Keratinocyte (primary cell): ENCODE data around the gene NSUN3. TPM values are rescaled to one million over a fixed set of nuclear protein-coding genes. Genes with fewer than 3 reads are reported as not detected.
"Not testable (repeated sequence)": the region's sequence is repeated elsewhere in the genome, so short reads cannot be mapped to it uniquely, and the experiment has no call there.

ENCODE experiments used
- DNase-seq: peaks from one replicate; pipeline ENCODE4 v3.0.0-alpha.2; 2011; ENCODE audit warnings: low read depth, missing footprints, low spot score
- FAIRE-seq: peaks from 2 replicates; lab custom pipeline; 2011; peaks lifted over from hg19 to GRCh38; lab: Jason Lieb, UNC
- H2AFZ ChIP-seq: 2 replicates; pipeline ENCODE4 v1.6.0; 2012; ENCODE audit warnings: low read length, control low read depth, inconsistent platforms; ENCODE audit not compliant: control insufficient read depth
- H3K27ac ChIP-seq: 2 replicates; pipeline ENCODE4 v1.5.1; 2011; ENCODE audit warnings: low read length; ENCODE audit not compliant: control insufficient read depth, insufficient read depth
- H3K27me3 ChIP-seq: 3 replicates; pipeline ENCODE4 v1.6.0; 2011; ENCODE audit warnings: low read length; ENCODE audit not compliant: control insufficient read depth, insufficient read depth; ENCODE audit errors: extremely low read depth
- H3K36me3 ChIP-seq, 2 experiments: 2 replicates in 1 of 2; 3 replicates in 1 of 2; pipeline ENCODE4 v1.5.1; 2011; ENCODE audit warnings: low read length in 2 of 2, mild to moderate bottlenecking in 1 of 2; ENCODE audit not compliant: control insufficient read depth in 2 of 2, insufficient read depth in 2 of 2; ENCODE audit errors: extremely low read depth in 1 of 2
- H3K4me1 ChIP-seq: 3 replicates; pipeline ENCODE4 v1.5.1; 2011; ENCODE audit warnings: low read length; ENCODE audit not compliant: control insufficient read depth, insufficient read depth; ENCODE audit errors: extremely low read depth
- H3K4me2 ChIP-seq: 3 replicates; pipeline ENCODE4 v1.6.0; 2011; ENCODE audit warnings: low read depth, low read length; ENCODE audit not compliant: control insufficient read depth, insufficient read depth; ENCODE audit errors: extremely low read depth
- H3K4me3 ChIP-seq, 3 experiments: fragments of 200-600 bp in 1 of 3; sonication (generic) in 1 of 3; 2 replicates in 2 of 3; 3 replicates in 1 of 3; pipeline ENCODE4 v1.5.1; 2011 to 2016; ENCODE audit warnings: low read length in 3 of 3, mild to moderate bottlenecking in 3 of 3, control low read depth in 2 of 3, inconsistent platforms in 1 of 3, low read depth in 1 of 3, mixed read lengths in 1 of 3, mixed run types in 1 of 3, moderate library complexity in 1 of 3; ENCODE audit not compliant: control insufficient read depth in 2 of 3, insufficient read depth in 2 of 3; ENCODE audit errors: extremely low read depth in 1 of 3
- H3K79me2 ChIP-seq: 2 replicates; pipeline ENCODE4 v1.6.0; 2012; ENCODE audit warnings: low read length; ENCODE audit not compliant: control insufficient read depth, insufficient read depth
- H3K9ac ChIP-seq: 3 replicates; pipeline ENCODE4 v1.6.0; 2011; ENCODE audit warnings: low read length; ENCODE audit not compliant: control insufficient read depth, insufficient read depth; ENCODE audit errors: extremely low read depth
- H3K9me1 ChIP-seq: 3 replicates; pipeline ENCODE4 v1.6.0; 2011; ENCODE audit warnings: low read length; ENCODE audit not compliant: control insufficient read depth, insufficient read depth; ENCODE audit errors: extremely low read depth
- H3K9me3 ChIP-seq: 2 replicates; pipeline ENCODE4 v1.5.1; 2012; ENCODE audit warnings: low read depth, low read length; ENCODE audit not compliant: control insufficient read depth
- H4K20me1 ChIP-seq: 3 replicates; pipeline ENCODE4 v1.6.0; 2011; ENCODE audit warnings: low read length; ENCODE audit not compliant: control insufficient read depth, insufficient read depth; ENCODE audit errors: extremely low read depth
- EZH2 ChIP-seq: IDR thresholded peaks from one replicate; pipeline ENCODE4 v1.6.1; 2012; ENCODE audit warnings: inconsistent platforms, mild to moderate bottlenecking, low read length, moderate library complexity
- dilution Hi-C: fragments of 300-500 bp; cut with MboI; formaldehyde crosslinking; loops from one replicate; pipeline ENCODE4 v1.7.0; 2020; ENCODE audit warnings: low sequenced_read_pairs; ENCODE audit not compliant: extremely low pct_ligation_motif_present
- polyA plus RNA-seq, 5 experiments: library from polyadenylated mRNA; depleted of rRNA in 3 of 5; stranded (reverse) in 3 of 5; stranded (forward) in 1 of 5; unstranded in 1 of 5; fragments of >200 nt; gene quantifications; 1 replicate in 1 of 5; 2 replicates in 3 of 5; 3 replicates in 1 of 5; pipeline versions ENCODE4 v1.2.1 to v1.2.3, GENCODE V29; 2011 to 2012; ENCODE audit warnings: missing spikeins in 2 of 5, low read depth in 1 of 5, low replicate concordance in 1 of 5
- TF ChIP-seq, protein P1 (sequence below), 3 experiments: IDR thresholded peaks in 1 of 3; conservative IDR thresholded peaks in 1 of 3; optimal IDR thresholded peaks in 1 of 3; 2 replicates in 2 of 3; 3 replicates in 1 of 3; pipeline versions ENCODE3 to v1.5.1; 2011; ENCODE audit warnings: low read length in 3 of 3, mild to moderate bottlenecking in 3 of 3, moderate library complexity in 2 of 3, control low read depth in 1 of 3, inconsistent platforms in 1 of 3; ENCODE audit not compliant: insufficient read depth in 2 of 3; ENCODE audit errors: extremely low read depth in 1 of 3

Gene NSUN3
- polyA plus RNA-seq, 1 donor (not counting 4 experiments of a cell fraction or from before 2014, with no cell fraction given): 6.4 TPM

DNA sequence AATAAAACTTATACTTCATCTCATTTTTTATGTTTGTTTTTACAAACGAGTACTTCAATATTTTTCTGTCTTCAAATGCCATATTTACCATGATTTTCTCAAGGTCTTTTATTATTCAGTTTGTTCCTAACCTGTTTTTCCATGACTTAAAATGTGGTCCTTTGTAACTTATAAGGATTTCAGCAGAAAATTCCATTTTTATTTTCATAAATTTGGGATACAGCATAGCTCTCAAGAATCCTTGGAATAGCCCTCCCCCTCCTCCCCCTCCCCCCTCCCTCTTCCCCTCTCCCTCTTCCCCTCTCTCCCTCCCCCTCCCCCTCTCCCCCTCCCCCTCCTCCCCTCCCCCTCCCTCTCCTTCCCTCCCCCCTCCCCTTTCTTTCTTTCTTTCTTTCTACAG, 19.6 kb upstream of the NSUN3 start:
- Histone ChIP-seq H3K79me2 (no peaks in the 10 kb centered on the region), H3K4me1 (no peaks in the 10 kb centered on the region), H3K36me3 (peaks cover 0 to 3% of the 10 kb centered on the region in 2 experiments), H3K9me1 (no peaks in the 10 kb centered on the region), H2AFZ (no peak overlapping the region), H3K4me3 (no peak overlapping the region), H3K4me2 (no peak overlapping the region), H3K27me3 (no peaks in the 10 kb centered on the region), H3K9me3 (no peaks in the 10 kb centered on the region), H3K9ac (no peak overlapping the region), H3K27ac (no peak overlapping the region), H4K20me1 (no peaks in the 10 kb centered on the region)
- dilution Hi-C loops: no loop called here
- FAIRE-seq: no peak
- no peak for TF ChIP-seq EZH2
- TF ChIP-seq, protein P1, sequence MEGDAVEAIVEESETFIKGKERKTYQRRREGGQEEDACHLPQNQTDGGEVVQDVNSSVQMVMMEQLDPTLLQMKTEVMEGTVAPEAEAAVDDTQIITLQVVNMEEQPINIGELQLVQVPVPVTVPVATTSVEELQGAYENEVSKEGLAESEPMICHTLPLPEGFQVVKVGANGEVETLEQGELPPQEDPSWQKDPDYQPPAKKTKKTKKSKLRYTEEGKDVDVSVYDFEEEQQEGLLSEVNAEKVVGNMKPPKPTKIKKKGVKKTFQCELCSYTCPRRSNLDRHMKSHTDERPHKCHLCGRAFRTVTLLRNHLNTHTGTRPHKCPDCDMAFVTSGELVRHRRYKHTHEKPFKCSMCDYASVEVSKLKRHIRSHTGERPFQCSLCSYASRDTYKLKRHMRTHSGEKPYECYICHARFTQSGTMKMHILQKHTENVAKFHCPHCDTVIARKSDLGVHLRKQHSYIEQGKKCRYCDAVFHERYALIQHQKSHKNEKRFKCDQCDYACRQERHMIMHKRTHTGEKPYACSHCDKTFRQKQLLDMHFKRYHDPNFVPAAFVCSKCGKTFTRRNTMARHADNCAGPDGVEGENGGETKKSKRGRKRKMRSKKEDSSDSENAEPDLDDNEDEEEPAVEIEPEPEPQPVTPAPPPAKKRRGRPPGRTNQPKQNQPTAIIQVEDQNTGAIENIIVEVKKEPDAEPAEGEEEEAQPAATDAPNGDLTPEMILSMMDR (optimal IDR thresholded peaks at IDR 0.05 in 1 of 3, IDR thresholded peaks at IDR 0.05 in 1 of 3, conservative IDR thresholded peaks at IDR 0.05 in 1 of 3; ENCODE audit: extremely low read depth in 1 of 3, insufficient read depth in 2 of 3, low read length in 3 of 3): no peak
- no peak for DNase-seq

DNA sequence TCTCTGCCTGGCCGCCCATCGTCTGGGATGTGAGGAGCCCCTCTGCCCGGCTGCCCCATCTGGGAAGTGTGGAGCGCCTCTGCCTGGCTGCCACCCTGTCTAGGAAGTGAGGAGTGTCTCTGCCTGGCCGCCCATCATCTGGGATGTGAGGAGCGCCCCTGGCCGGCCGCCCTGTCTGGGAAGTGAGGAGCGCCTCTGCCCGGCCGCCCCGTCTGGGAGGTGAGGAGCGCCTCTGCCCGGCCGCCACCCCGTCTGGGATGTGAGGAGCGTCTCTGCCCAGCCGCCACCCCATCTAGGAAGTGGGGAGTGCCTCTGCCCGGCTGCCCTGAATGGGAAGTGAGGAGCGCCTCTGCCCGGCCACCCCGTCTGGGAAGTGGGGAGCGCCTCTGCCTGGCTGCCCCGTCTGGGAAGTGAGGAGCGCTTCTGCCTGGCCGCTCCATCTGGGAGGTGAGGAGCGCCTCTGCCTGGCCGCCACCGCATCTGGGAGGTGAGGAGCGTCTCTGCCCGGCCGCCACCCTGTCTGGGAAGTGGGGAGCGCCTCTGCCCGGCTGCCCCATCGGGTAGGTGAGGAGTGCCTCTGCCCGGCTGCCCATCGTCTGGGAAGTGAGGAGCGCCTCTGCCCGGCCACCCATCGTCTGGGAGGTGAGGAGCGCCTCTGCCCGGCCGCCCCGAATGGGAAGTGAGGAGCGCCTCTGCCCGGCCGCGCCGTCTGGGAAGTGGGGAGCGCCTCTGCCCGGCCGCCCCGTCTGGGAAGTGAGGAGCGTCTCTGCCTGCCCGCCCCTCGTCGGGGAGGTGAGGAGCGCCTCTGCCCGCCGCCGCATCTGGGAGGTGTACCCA, 18.5 kb upstream of the NSUN3 start:
- H3K4me3 ChIP-seq, H3K79me2 ChIP-seq, FAIRE-seq, H3K9ac ChIP-seq, dilution Hi-C loops, H3K9me1 ChIP-seq, H3K36me3 ChIP-seq, H3K4me1 ChIP-seq, H4K20me1 ChIP-seq, H3K27me3 ChIP-seq, H3K9me3 ChIP-seq, H3K4me2 ChIP-seq, DNase-seq, H2AFZ ChIP-seq, H3K27ac ChIP-seq: not testable (repeated sequence)
